ENCODE data around the gene INPP5D. TPM values are rescaled to one million over a fixed set of nuclear protein-coding genes. Genes with fewer than 3 reads are reported as not detected.

INPP5D gene
- total and polyA plus RNA-seq, 4 donors, result 2.9 to 18.8 (median 6.6) TPM

- Histone ChIP-seq H3K9me3 (ENCODE audit: control insufficient read depth in 4 of 4, low read length in 3 of 4) (no peaks in the 10 kb centered on the region), H3K4me3 (ENCODE audit: low read depth in 1 of 3, low read length in 3 of 3) (no peak overlapping the region), H3K27me3 (ENCODE audit: control insufficient read depth in 4 of 4, insufficient read depth in 4 of 4, low read length in 3 of 4) (no peaks in the 10 kb centered on the region), H3K36me3 (ENCODE audit: control insufficient read depth in 4 of 4, insufficient read depth in 3 of 4, low read depth in 1 of 4, low read length in 3 of 4) (no peaks in the 10 kb centered on the region), H3K27ac (ENCODE audit: low read depth in 1 of 2, low read length in 2 of 2) (no peak overlapping the region), H3K9ac (ENCODE audit: low read depth in 1 of 2, low read length in 2 of 2) (no peak overlapping the region), H3K4me1 (ENCODE audit: control insufficient read depth in 4 of 4, insufficient read depth in 4 of 4, low read length in 3 of 4) (no peaks in the 10 kb centered on the region)
- WGBS, result 96% methylated on average over 18 of the region's 18 CpGs
- no peak for DNase-seq (ENCODE audit: low spot score)
- TF ChIP-seq CTCF (IDR thresholded peaks at IDR 0.05; ENCODE audit: low read depth, low read length, missing input control) (no peak), ATF3 (IDR thresholded peaks at IDR 0.05) (no peak), EGR1 (IDR thresholded peaks at IDR 0.05; ENCODE audit: low read depth in 2 of 2) (no peak), ZBTB33 (IDR thresholded peaks at IDR 0.05) (no peak), FOXA2 (IDR thresholded peaks at IDR 0.05) (no peak), GABPA (IDR thresholded peaks at IDR 0.05 in 1 of 2, conservative IDR thresholded peaks at IDR 0.05 in 1 of 2) (no peak), FOXA1 (IDR thresholded peaks at IDR 0.05) (no peak), MAX (IDR thresholded peaks at IDR 0.05) (no peak), RAD21 (IDR thresholded peaks at IDR 0.05) (no peak), HNF4G (IDR thresholded peaks at IDR 0.05) (no peak), TAF1 (conservative IDR thresholded peaks at IDR 0.05) (no peak), REST (IDR thresholded peaks at IDR 0.05) (no peak), SP1 (IDR thresholded peaks at IDR 0.05) (no peak), HNF4A (conservative IDR thresholded peaks at IDR 0.05) (no peak)
These were observed 37.0 kb upstream of the INPP5D start for GRCh38 chr2:233023007-233023760.

Measured in liver (tissue), 9 donors.